Stimulated activated naive CD8-positive, alpha-beta T cell treated with anti-CD3 and anti-CD28 coated beads, Interleukin-15, Interleukin-2, amounts not matched to agents 100 ng/mL and 50 ng/mL, for 24 hours (primary cell): ENCODE measurements around the gene DENND1A.

ENCODE experiments used
- H3K27ac Mint-ChIP-seq: one replicate; pipeline ENCODE4 v1.8.0; 2021; ENCODE audit warnings: mild to moderate bottlenecking, mixed read lengths
- H3K27me3 Mint-ChIP-seq: one replicate; pipeline ENCODE4 v1.8.0; 2021; ENCODE audit warnings: mixed read lengths
- H3K36me3 Mint-ChIP-seq: one replicate; pipeline ENCODE4 v1.8.0; 2021; ENCODE audit warnings: low read depth, mixed read lengths
- H3K4me1 Mint-ChIP-seq: one replicate; pipeline ENCODE4 v1.8.0; 2021; ENCODE audit warnings: low read depth, mixed read lengths
- H3K4me3 Mint-ChIP-seq: one replicate; pipeline ENCODE4 v1.8.0; 2021; ENCODE audit warnings: mild to moderate bottlenecking, mixed read lengths
- H3K9me3 Mint-ChIP-seq: one replicate; pipeline ENCODE4 v1.8.0; 2021; ENCODE audit warnings: mixed read lengths

Gene DENND1A

DNA sequence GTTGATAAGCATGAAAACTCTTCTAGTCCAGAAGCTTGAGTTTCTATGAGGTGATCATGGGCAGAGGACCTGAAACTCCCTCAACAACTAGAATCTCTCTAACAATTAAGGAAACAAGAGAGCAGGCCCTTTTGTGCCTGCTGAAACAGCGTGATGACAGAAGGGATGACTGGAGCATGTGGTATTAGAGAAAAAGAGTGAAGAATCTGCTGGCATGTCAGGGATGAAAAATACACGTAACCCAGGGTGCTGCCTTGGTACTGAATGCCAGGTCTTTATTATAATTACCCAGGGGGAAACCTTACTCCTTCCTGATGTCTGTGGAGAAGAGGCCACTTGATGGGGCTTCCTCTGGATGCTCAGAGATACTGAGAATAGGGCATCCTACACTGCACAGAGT lies 406.1 kb downstream of the DENND1A start:
- no peak overlapping the region for H3K27ac Mint-ChIP-seq
- H3K9me3 Mint-ChIP-seq, result no peaks in the 10 kb centered on the region
- H3K27me3 Mint-ChIP-seq, result no peaks in the 10 kb centered on the region
- no peak overlapping the region for H3K4me3 Mint-ChIP-seq
- H3K4me1 Mint-ChIP-seq, result no peaks in the 10 kb centered on the region
- H3K36me3 Mint-ChIP-seq, result no peaks in the 10 kb centered on the region

DNA sequence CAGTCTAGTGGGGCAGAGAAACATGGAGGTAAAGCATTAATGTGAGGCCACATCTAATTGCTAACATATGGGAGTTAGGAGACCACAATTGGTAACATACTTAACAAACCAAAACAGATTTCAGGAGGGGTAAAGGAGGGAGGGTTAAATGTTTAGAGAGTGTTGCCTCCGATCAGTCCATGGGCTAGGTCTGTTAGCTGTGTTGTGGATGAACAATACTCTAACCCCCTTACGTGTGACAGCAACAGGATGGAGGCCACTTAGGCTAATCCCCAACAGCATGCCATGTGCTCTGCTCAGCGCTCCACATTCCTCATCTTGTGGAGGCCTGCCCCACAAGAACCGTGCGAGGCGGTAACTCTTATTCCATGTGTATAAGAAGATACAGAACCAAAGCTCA lies 406.9 kb downstream of the DENND1A start:
- H3K36me3 Mint-ChIP-seq, result no peaks in the 10 kb centered on the region
- no peak overlapping the region for H3K4me3 Mint-ChIP-seq
- H3K4me1 Mint-ChIP-seq, result no peaks in the 10 kb centered on the region

GRCh38 chr9:123522251-123522650 lies 407.7 kb downstream of the DENND1A start:
- no peaks in the 10 kb centered on the region for H3K4me1 Mint-ChIP-seq
- H3K27ac Mint-ChIP-seq, result no peak overlapping the region
- H3K4me3 Mint-ChIP-seq, result no peak overlapping the region
- H3K9me3 Mint-ChIP-seq, result no peaks in the 10 kb centered on the region
- no peaks in the 10 kb centered on the region for H3K36me3 Mint-ChIP-seq
- H3K27me3 Mint-ChIP-seq, result no peaks in the 10 kb centered on the region

More for the DNA sequence above, 406.9 kb downstream of the DENND1A start:
- H3K9me3 Mint-ChIP-seq, result no peaks in the 10 kb centered on the region
- H3K27ac Mint-ChIP-seq, result no peak overlapping the region
- no peaks in the 10 kb centered on the region for H3K27me3 Mint-ChIP-seq

DNA sequence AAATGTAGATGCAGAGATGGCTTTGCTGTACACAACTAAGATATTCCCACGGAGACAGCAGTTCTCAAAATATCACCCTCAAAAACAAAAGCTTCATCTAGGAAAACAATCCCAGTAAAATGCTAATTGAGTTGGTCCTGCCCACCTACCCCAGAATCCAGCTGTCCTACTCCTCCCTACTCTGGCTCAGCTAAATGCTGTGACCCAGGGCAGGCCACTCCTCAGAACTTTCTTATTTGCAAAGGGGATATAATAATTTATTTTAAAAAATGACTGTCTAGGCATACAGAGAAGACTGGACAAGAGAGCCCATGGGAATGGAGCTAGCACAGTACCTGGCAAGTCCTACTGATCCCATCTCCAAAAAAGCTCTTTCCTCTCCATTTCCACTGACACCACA lies 411.6 kb downstream of the DENND1A start:
- Mint-ChIP-seq H3K4me1 (no peaks in the 10 kb centered on the region), H3K4me3 (no peak overlapping the region), H3K27me3 (no peaks in the 10 kb centered on the region), H3K9me3 (no peaks in the 10 kb centered on the region), H3K27ac (no peak overlapping the region), H3K36me3 (peaks cover 3% of the 10 kb centered on the region)

DNA sequence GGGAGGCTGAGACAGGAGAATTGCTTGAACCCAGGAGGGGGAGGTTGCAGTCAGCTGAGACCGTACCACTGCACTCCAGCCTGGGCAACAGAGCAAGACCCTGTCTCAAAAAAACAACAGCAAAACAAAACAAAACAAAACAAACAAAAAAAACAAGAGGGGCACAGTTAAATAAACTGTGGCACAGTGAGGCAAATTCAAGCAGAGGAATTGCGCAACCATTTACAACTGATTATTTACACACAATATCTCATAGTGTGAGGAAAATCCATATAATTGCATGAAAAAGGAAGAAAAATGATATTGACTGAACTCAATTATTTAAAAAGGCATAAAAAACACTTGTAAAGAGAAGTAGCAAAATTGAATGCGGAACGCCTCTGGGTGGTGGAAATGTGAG lies 412.4 kb downstream of the DENND1A start:
- peaks cover 3% of the 10 kb centered on the region for H3K36me3 Mint-ChIP-seq
- H3K9me3 Mint-ChIP-seq, result no peaks in the 10 kb centered on the region
- no peak overlapping the region for H3K4me3 Mint-ChIP-seq
- no peaks in the 10 kb centered on the region for H3K4me1 Mint-ChIP-seq
- H3K27me3 Mint-ChIP-seq, result no peaks in the 10 kb centered on the region
- H3K27ac Mint-ChIP-seq, result no peak overlapping the region

DNA sequence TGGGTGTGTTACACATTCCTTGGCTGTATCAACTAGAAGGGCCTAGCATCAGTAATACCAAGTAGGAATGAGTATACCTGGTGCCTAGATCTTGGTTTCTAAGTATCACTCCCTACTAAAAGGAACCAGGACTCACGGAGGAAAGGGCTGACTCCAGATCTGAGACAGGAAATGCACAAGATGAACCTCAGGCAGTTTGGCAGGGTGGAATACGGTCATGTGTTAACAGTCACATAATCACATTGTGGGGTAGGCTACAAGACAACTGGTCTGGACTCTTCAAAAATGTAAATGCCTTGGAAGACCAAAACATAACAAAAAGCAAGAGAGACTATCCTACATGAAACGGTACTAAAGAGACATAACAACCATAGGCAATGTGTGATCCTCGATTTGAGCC lies 415.2 kb downstream of the DENND1A start:
- no peak overlapping the region for H3K27ac Mint-ChIP-seq
- H3K4me1 Mint-ChIP-seq, result no peaks in the 10 kb centered on the region
- H3K27me3 Mint-ChIP-seq, result no peaks in the 10 kb centered on the region
- peaks cover 8% of the 10 kb centered on the region for H3K36me3 Mint-ChIP-seq
- H3K4me3 Mint-ChIP-seq, result no peak overlapping the region
- H3K9me3 Mint-ChIP-seq, result no peaks in the 10 kb centered on the region

- no peak overlapping the region for H3K4me3 Mint-ChIP-seq
- no peaks in the 10 kb centered on the region for H3K9me3 Mint-ChIP-seq
- H3K27ac Mint-ChIP-seq, result no peak overlapping the region
- H3K4me1 Mint-ChIP-seq, result no peaks in the 10 kb centered on the region
- H3K36me3 Mint-ChIP-seq, result peaks cover 8% of the 10 kb centered on the region
- H3K27me3 Mint-ChIP-seq, result no peaks in the 10 kb centered on the region
These were observed 416.4 kb downstream of the DENND1A start for GRCh38 chr9:123513554-123513953.

GRCh38 chr9:123511326-123512277 lies 418.3 kb downstream of the DENND1A start:
- Mint-ChIP-seq H3K4me3 (no peak overlapping the region), H3K27me3 (no peaks in the 10 kb centered on the region), H3K4me1 (no peaks in the 10 kb centered on the region), H3K9me3 (no peaks in the 10 kb centered on the region), H3K36me3 (peaks cover 8% of the 10 kb centered on the region), H3K27ac (no peak overlapping the region)

GRCh38 chr9:123509646-123510045 lies 420.3 kb downstream of the DENND1A start:
- H3K4me1 Mint-ChIP-seq, result no peaks in the 10 kb centered on the region
- no peaks in the 10 kb centered on the region for H3K9me3 Mint-ChIP-seq
- no peak overlapping the region for H3K4me3 Mint-ChIP-seq
- no peak overlapping the region for H3K27ac Mint-ChIP-seq
- peaks cover 4% of the 10 kb centered on the region for H3K36me3 Mint-ChIP-seq
- no peaks in the 10 kb centered on the region for H3K27me3 Mint-ChIP-seq

GRCh38 chr9:123508048-123508447 lies 421.9 kb downstream of the DENND1A start:
- H3K27me3 Mint-ChIP-seq, result no peaks in the 10 kb centered on the region
- no peak overlapping the region for H3K27ac Mint-ChIP-seq
- no peaks in the 10 kb centered on the region for H3K9me3 Mint-ChIP-seq
- no peak overlapping the region for H3K4me3 Mint-ChIP-seq
- peaks cover 4% of the 10 kb centered on the region for H3K36me3 Mint-ChIP-seq
- no peaks in the 10 kb centered on the region for H3K4me1 Mint-ChIP-seq

GRCh38 chr9:123505496-123505895 lies 424.4 kb downstream of the DENND1A start:
- Mint-ChIP-seq H3K27me3 (no peaks in the 10 kb centered on the region), H3K4me3 (no peak overlapping the region), H3K9me3 (no peaks in the 10 kb centered on the region), H3K36me3 (peaks cover 4% of the 10 kb centered on the region), H3K4me1 (no peaks in the 10 kb centered on the region), H3K27ac (no peak overlapping the region)

DNA sequence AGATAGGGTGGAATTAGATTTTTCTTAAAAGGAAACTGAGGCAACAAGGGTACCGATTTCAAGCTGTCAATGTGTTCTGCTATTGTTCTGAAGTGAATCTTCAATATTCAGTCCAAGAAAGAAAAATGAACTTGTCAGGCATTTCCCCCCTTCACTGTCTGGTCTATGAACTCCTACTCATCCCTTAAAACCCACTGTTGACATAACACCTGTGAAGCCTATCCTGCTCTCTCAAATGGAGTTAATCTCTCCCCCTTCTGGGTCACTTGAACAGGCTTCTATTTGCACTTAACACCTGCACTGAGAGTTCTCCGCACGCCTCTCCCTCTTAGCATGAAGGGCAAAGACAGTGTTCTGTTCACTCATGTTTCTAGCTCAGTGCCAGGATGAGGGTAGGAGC lies 429.6 kb downstream of the DENND1A start:
- H3K4me3 Mint-ChIP-seq, result no peak overlapping the region
- H3K36me3 Mint-ChIP-seq, result no peaks in the 10 kb centered on the region
- H3K27ac Mint-ChIP-seq, result no peak overlapping the region
- no peaks in the 10 kb centered on the region for H3K27me3 Mint-ChIP-seq
- H3K9me3 Mint-ChIP-seq, result no peaks in the 10 kb centered on the region
- H3K4me1 Mint-ChIP-seq, result no peaks in the 10 kb centered on the region

- H3K4me1 Mint-ChIP-seq, result no peaks in the 10 kb centered on the region
- no peak overlapping the region for H3K27ac Mint-ChIP-seq
- no peaks in the 10 kb centered on the region for H3K36me3 Mint-ChIP-seq
- H3K9me3 Mint-ChIP-seq, result no peaks in the 10 kb centered on the region
- no peak overlapping the region for H3K4me3 Mint-ChIP-seq
- no peaks in the 10 kb centered on the region for H3K27me3 Mint-ChIP-seq
These were observed 432.1 kb downstream of the DENND1A start for GRCh38 chr9:123497830-123498229.

- H3K36me3 Mint-ChIP-seq, result no peaks in the 10 kb centered on the region
- H3K4me3 Mint-ChIP-seq, result no peak overlapping the region
- no peaks in the 10 kb centered on the region for H3K27me3 Mint-ChIP-seq
- no peaks in the 10 kb centered on the region for H3K9me3 Mint-ChIP-seq
- H3K4me1 Mint-ChIP-seq, result no peaks in the 10 kb centered on the region
- H3K27ac Mint-ChIP-seq, result no peak overlapping the region
These were observed 434.2 kb downstream of the DENND1A start for GRCh38 chr9:123495731-123496130.

- Mint-ChIP-seq H3K4me3 (no peak overlapping the region), H3K9me3 (no peaks in the 10 kb centered on the region), H3K27me3 (no peaks in the 10 kb centered on the region)
These were observed 436.3 kb downstream of the DENND1A start for GRCh38 chr9:123493627-123494026.

DNA sequence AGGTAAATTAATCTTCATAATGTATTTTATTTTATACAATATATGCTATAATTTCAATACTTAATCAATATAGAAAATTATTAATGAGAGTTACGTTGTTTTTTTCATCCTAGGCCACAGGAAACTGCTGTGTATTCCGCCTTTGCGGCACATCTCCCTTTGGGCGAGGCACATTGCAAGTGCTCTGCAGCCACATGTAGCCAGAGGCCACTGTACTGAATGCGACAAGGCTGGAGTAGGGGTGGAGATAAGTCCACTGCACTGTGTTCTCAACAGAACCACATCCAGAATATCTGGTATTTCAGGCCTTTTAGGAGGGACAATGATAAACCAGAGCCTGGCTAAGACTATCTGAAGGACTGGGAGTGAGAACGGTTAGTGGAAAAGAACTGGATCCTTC lies 439.2 kb downstream of the DENND1A start:
- no peaks in the 10 kb centered on the region for H3K36me3 Mint-ChIP-seq
- H3K4me1 Mint-ChIP-seq, result no peaks in the 10 kb centered on the region
- H3K27me3 Mint-ChIP-seq, result no peaks in the 10 kb centered on the region

More at GRCh38 chr9:123493627-123494026, 436.3 kb downstream of the DENND1A start:
- H3K4me1 Mint-ChIP-seq, result no peaks in the 10 kb centered on the region
- no peak overlapping the region for H3K27ac Mint-ChIP-seq
- H3K36me3 Mint-ChIP-seq, result no peaks in the 10 kb centered on the region

More for the DNA sequence above, 439.2 kb downstream of the DENND1A start:
- H3K27ac Mint-ChIP-seq, result no peak overlapping the region
- H3K9me3 Mint-ChIP-seq, result no peaks in the 10 kb centered on the region
- no peak overlapping the region for H3K4me3 Mint-ChIP-seq
